Glomerular endothelial cell (primary cell): ENCODE data around the gene CIP2A. TPM values are rescaled to one million over a fixed set of nuclear protein-coding genes. Genes with fewer than 3 reads are reported as not detected.

Source experiments
- DNase-seq: peaks from one replicate; pipeline ENCODE4 v3.0.0-alpha.2; 2011; ENCODE audit warnings: low read depth, low spot score; ENCODE audit errors: extremely low read depth
- total RNA-seq: library from RNA; depleted of rRNA; stranded (reverse); fragments of >200 nt; gene quantifications from 2 replicates; pipeline ENCODE4 v1.2.3, GENCODE V29; 2015

The CIP2A gene
- total RNA-seq, 1 donor from 2014 or later: 12.0 TPM

DNA sequence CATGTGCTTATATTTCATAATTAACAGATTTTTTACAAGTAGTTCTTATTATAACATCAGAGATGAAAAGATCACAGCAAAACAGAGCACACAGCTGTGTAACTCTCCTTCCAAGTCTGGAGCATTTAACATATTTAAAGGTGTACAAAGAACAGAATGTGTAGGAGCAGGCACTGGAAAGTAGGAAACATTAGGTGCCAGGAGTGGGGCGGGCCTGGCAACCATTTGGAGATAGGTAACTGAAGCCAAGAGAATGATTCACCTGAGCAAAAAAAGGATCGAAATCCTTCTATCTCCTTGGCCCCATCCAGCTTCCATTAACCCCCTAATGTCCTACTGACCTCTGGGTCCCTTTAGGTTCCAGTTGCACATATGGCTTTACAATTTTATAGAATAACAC, 76.6 kb downstream of the CIP2A start:
- no peak for DNase-seq

DNA sequence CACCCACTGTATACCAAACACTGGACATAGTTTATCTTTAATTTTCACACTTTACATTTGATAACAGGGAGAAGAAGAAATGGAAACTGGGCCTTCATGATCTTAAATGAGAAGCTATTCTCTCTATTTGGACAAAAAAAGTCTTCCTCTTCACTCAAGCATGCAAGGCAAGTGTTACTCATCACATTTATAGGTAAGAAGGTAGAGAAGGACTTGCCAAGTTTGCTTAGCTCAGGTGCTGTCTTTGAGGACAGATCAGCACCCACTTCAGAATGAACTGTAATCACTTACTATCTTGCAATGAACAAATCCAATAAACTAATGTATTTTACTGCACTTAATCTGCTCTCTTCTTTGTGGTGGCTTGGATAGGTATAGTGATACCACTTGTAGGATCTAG, 77.7 kb downstream of the CIP2A start:
- DNase-seq: no peak

DNA sequence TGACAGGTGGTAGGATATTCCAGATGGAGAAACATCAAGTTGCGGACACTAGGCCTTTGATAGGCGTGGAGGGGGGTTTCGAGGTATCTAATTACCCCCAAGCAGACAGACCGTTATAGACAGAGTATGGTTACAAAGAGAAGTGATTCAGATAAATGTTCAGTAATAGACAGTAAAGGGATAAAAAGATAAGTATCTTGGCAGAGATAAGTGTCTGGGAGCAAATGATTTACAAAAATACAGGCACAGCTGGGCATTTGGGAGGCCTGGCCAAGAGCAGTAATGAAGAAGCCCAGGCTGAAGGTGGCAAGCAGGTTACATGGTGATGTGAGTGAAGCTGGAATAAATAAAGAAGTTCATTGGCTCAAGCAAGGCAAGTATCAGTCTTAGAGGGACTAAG, 78.2 kb downstream of the CIP2A start:
- no peak for DNase-seq

- DNase-seq: no peak
Observed at GRCh38 chr3:108510496-108510895, 78.7 kb downstream of the CIP2A start, which contains the start of gene MYH15. Gene MYH15, minus strand, starts transcription at chr3:108510596. Its CDS starts 66 bp downstream, at chr3:108510530.

- DNase-seq: no peak
Observed at GRCh38 chr3:108509871-108510270, 79.4 kb downstream of the CIP2A start.

DNA sequence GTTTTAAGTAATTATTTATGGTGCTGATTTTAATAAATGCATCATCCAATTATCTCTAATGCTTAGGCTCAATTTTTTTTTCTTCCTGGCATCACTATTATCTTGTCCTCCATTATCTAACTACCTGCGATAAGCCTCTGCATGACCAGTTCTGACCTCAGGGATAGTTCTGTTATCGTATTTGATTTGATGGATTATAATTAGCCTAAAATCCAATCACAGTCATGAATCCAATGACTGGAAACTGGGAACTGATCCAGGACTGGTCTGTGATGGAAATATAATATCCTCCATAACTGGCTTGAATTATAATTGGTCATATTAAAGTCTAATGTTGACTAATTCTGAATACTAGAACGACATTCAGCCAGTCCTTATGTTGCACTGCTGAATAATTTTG, 80.0 kb downstream of the CIP2A start:
- no peak for DNase-seq

DNA sequence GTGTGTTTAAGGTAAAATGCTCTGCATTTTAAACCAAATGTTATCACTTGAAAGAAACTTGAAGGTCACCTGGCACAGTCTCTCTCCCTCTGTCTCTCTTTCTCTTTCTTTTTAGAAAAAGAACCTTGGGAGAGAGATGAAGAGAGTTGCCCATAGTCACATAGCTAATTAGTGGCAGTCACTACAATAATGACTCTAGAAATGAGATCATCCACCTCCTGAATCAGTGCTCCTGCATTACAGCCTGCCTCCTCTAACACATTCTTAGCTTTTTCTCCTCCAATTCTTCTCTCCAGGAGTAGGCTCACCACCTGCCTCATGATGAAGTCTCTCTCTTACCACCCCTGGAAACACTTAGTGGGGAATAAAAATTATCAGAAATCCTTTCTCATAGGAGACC, 81.3 kb downstream of the CIP2A start:
- DNase-seq: no peak

DNA sequence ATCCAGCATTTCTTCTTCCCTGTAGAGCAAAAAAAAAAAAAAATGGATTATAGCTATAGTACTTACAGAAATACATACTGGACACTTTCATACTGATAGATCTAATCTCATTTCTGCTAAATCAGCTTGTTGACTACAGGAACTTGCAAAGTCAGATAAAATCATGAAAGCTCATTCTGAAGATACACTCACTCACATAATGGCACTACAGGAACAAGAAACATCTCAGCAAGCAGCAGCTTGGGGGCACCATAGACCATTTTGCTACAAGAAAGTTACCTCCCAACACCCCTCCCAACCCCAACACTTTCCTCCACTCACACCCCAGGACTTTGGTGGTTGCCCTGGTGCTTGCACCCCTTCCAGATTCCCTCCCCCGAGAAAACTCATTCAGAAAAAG, 83.4 kb downstream of the CIP2A start:
- no peak for DNase-seq

- DNase-seq: no peak
Observed at GRCh38 chr3:108503722-108504121, 85.5 kb downstream of the CIP2A start.

- DNase-seq: no peak
Observed at GRCh38 chr3:108501535-108501934, 87.7 kb downstream of the CIP2A start.

DNA sequence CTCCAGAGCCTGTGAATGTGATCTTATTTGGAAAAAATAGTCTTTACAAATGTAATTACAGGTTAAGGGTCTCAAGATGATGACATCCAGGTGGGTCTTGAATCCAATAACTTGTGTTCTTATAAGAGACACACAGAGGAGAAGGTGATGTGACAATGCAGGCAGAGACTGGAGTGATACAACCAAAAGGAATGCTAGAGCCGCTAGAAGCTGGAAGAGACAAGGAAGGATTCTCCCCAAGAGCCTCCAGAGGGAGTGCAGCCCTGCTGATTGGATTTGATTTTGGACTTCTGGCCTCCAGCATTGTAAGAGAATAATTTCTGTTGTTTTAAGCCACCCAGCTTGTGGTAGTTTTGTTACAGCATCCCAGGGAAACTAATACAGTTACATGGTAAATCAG, 88.5 kb downstream of the CIP2A start:
- no peak for DNase-seq

Other genes starting within 250 kb of the CIP2A start
- 0.06 and 0.10 TPM in 2 replicates for gene MYH15, start 78.8 kb downstream of the CIP2A start, total RNA-seq
- gene DZIP3, start 284 bp upstream of the CIP2A start, total RNA-seq: 5.8 TPM in 2 replicates
- gene RETNLB, start 168.0 kb upstream of the CIP2A start, total RNA-seq: not detected in 2 replicates
- not detected in 2 replicates for gene TRAT1, start 233.3 kb upstream of the CIP2A start, total RNA-seq